ENCODE data around the gene PTPRD. TPM values are rescaled to one million over a fixed set of nuclear protein-coding genes. Genes with fewer than 3 reads are reported as not detected.

The PTPRD gene
- total RNA-seq, 4 donors from 2014 or later = 85.8 to 169 (median 135) TPM

DNA sequence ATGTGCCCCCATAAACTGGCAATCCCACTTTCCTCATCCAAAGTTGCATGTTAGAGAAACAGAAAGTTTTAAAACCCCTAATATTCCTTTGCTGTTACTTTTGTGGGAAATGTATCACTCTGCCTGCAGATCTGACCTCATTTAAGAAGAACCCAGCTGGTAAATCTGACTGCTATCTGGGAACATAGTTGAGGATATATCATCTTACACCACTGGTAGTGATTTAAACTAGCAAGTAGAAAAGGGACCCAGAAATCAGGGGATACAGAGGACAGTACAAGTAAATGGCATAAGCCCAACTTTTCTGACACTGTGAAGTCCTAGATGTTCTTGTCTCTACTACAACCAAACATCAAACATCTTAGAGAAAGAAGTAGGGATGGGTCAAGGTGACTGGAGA, 1752.7 kb downstream of the PTPRD start:
- Histone ChIP-seq H3K27ac (no peak overlapping the region), H3K36me3 (no peaks in the 10 kb centered on the region), H3K4me3 (no peak overlapping the region), H3K9me3 (no peaks in the 10 kb centered on the region), H3K27me3 (peaks cover 0 to 4% of the 10 kb centered on the region in 2 donors), H3K4me1 (peaks cover 0 to 11% (median 0%) of the 10 kb centered on the region in 4 donors)
- DNase-seq = no peak
- no peak for TF ChIP-seq POLR2A (IDR thresholded peaks at IDR 0.05)
- TF ChIP-seq, protein P1, sequence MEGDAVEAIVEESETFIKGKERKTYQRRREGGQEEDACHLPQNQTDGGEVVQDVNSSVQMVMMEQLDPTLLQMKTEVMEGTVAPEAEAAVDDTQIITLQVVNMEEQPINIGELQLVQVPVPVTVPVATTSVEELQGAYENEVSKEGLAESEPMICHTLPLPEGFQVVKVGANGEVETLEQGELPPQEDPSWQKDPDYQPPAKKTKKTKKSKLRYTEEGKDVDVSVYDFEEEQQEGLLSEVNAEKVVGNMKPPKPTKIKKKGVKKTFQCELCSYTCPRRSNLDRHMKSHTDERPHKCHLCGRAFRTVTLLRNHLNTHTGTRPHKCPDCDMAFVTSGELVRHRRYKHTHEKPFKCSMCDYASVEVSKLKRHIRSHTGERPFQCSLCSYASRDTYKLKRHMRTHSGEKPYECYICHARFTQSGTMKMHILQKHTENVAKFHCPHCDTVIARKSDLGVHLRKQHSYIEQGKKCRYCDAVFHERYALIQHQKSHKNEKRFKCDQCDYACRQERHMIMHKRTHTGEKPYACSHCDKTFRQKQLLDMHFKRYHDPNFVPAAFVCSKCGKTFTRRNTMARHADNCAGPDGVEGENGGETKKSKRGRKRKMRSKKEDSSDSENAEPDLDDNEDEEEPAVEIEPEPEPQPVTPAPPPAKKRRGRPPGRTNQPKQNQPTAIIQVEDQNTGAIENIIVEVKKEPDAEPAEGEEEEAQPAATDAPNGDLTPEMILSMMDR (IDR thresholded peaks at IDR 0.05) = no peak

DNA sequence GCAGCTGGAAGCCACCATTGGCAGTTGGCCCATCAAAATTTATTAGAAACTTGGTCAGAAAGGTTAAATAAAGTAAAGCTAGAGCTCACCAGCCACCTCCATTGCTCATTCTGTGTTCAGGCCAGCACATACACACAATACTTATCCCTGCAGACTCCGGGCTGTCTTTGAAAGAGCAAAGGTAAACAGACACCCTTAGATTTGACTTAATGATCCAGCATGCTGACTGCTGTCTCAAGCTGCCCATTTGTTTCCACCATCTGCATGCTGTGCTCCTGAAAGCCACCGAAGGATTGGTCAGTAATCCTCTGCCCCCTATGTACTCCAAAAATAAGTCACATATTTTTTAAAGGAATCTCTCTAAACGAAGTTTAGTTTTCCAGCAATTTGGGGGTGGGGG, 1753.4 kb downstream of the PTPRD start:
- Histone ChIP-seq H3K36me3 (no peaks in the 10 kb centered on the region), H3K4me3 (no peak overlapping the region), H3K9me3 (no peaks in the 10 kb centered on the region), H3K4me1 (peaks cover 0 to 11% (median 0%) of the 10 kb centered on the region in 4 donors), H3K27me3 (peaks cover 0 to 4% of the 10 kb centered on the region in 2 donors), H3K27ac (no peak overlapping the region)
- no peak for TF ChIP-seq POLR2A (IDR thresholded peaks at IDR 0.05)
- TF ChIP-seq, protein P1 (IDR thresholded peaks at IDR 0.05) = no peak
- no peak for DNase-seq

DNA sequence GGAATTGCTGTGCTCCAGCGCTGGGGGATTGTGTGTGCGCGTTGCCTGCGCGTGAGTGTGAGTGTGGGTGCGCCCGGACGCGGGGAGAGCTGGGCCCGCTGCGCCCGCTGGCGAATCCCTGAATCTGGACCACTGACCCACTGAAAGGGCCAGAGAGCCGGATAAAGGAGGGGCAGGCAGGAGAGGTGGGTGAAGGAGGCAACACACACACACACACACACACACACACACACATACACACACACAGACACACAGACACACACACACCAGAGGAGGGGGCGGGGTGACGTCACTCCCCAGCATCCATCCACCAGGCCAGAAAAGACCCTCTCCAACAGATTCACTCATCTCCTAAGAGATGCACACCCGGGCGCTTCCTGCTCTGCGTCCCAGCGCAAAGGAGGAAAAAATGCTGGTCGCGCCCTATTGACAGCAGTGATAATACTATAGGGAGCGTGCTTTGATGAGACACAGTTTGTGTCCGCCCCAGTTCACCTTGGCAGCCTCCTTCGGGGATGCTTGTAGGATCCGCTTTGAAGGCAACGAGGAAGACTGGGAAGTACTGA, 1754.1 kb downstream of the PTPRD start:
- peak in 2 of 3 donors; percentile 51 to 59 for DNase-seq

DNA sequence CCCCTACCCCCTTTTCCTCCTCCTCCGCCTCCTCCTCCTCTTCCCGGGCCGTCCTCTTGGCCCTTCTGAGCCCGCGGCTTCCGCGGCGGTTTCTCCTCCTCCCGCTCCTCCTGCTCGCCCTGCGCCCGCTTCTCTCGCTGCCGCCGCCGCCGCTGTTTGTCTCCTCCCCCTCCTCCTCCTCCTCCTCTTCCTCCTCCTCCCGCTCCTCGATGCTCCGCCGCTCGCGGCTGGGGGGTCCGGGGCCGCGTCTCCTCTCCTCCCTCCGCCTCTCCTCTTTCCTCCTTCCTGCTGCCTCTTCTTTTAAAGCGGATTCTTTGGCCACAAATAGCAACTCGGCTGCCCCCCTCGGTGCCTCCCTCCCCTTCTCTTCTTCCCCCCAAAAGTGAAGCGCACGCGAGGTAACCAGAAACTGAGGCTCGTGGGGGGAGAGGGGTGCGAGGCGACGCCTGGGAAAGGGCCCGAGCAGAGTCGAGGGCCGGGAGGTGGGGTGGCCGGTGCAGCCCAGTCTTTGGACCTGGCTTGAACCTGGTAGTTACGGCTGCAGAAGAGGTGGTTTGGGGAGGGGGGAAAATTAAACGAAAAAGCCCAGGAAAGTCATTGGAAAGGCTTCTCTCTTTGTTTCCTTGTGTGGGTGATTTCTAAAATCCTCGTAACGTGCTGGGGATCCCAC, 1754.7 kb downstream of the PTPRD start:
- Histone ChIP-seq H3K4me3 (peak overlapping the region; percentile 43 to 89 (median 62)), H3K9me3 (no peaks in the 10 kb centered on the region), H3K4me1 (peaks cover 0 to 11% (median 0%) of the 10 kb centered on the region in 4 donors), H3K27ac (peak overlapping the region; percentile 42 to 84 (median 64)), H3K36me3 (no peaks in the 10 kb centered on the region), H3K27me3 (peaks cover 0 to 4% of the 10 kb centered on the region in 2 donors)
- DNase-seq = peak in 2 of 3 donors; percentile 76 to 82
- TF ChIP-seq, protein P1 (IDR thresholded peaks at IDR 0.05) = no peak
- peak in 1 of 2 donors; percentile 22 for TF ChIP-seq POLR2A (IDR thresholded peaks at IDR 0.05)

More for the DNA sequence above, 1754.1 kb downstream of the PTPRD start:
- no peak overlapping the region for H3K27ac ChIP-seq
- TF ChIP-seq POLR2A (IDR thresholded peaks at IDR 0.05) = no peak
- TF ChIP-seq, protein P1 (IDR thresholded peaks at IDR 0.05) = no peak
- no peaks in the 10 kb centered on the region for H3K36me3 ChIP-seq
- H3K9me3 ChIP-seq = no peaks in the 10 kb centered on the region
- peaks cover 0 to 4% of the 10 kb centered on the region in 2 donors for H3K27me3 ChIP-seq
- H3K4me3 ChIP-seq = peak overlapping the region; percentile 43 to 89 (median 62)
- H3K4me1 ChIP-seq = peaks cover 0 to 11% (median 0%) of the 10 kb centered on the region in 4 donors

DNA sequence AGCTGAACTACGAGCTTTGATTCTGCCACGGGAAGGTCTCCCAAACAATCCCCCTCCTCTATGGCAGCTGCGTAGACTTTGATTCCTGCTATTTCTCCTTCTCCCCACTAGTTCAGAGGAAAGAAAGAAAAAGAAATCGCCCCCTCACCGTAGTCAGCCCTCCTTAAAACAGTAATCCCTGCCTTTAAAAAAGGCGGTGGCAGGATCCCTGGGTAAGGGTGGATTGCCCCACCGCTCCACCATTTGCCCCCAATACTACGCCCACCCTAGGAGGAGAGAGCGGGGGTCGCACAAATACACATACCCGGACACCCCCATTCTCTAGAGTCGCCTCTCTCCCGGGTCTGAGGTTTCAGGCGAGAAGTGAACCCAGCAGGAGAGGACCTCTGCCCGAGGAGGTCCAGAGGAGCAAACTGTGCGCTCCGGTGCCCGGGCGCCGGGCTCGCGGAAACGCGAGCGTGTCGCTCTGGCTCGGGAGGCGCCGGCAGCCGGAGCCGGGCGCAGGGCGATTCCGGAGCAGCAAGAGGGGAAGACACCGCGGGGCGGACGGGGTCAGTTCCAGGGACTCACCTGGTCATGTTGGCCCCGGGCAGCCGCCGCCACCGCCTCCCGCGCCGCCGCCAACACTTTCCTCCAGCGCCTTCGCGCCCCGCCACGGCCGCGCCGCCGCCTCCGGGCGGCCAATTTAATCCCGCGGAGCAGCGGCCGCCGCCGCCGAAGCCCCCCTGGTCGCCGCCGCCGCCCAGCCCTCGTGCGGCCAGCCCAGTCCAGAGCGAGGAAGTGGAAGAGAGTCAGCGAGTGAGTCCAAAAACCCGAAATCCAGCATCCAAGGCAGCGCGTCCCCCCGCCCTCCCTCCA, 1755.5 kb downstream of the PTPRD start:
- Histone ChIP-seq H3K27me3 (peaks cover 0 to 4% of the 10 kb centered on the region in 2 donors), H3K27ac (peak overlapping the region; percentile 42 to 84 (median 64)), H3K4me1 (peaks cover 0 to 11% (median 0%) of the 10 kb centered on the region in 4 donors), H3K4me3 (peak overlapping the region; percentile 43 to 89 (median 62)), H3K36me3 (no peaks in the 10 kb centered on the region), H3K9me3 (no peaks in the 10 kb centered on the region)
- peak in 2 of 3 donors; percentile 46 to 71 for DNase-seq
- TF ChIP-seq, protein P1 (IDR thresholded peaks at IDR 0.05) = peak in 1 of 6 experiments; percentile 1
- no peak for TF ChIP-seq POLR2A (IDR thresholded peaks at IDR 0.05)

Data from Peyer's patch (tissue), 4 donors.